GM12875 (cell line): ENCODE measurements around the gene NLGN4Y.

Source experiments
- H3K4me3 ChIP-seq: one replicate; pipeline ENCODE4 v1.5.1; 2011; ENCODE audit warnings: low read depth, low read length, control low read depth
- CTCF ChIP-seq: IDR thresholded peaks from 2 replicates; pipeline ENCODE4 v1.5.1; 2011; ENCODE audit warnings: low read depth, mild to moderate bottlenecking, control low read depth, inconsistent platforms, low read length, moderate library complexity, borderline replicate concordance; ENCODE audit not compliant: insufficient read depth

NLGN4Y gene

DNA sequence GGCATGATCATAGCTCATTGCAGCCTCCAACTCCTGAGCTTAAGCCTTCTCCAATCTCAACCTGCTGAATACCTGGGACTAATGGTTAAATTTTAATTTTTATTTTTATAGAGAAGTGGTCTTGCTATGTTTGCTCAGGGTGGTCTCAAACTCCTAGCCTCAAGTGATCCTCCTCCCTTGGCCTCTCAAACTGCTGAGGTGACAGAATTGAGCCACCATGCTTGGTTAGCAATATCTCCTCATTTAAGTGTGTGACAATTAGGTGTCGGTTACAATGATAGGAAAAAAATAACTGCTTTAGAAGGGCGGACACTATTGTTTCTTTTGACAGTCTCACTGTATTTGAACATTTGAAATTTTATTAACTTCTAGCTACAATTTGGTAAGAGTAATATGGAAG, 300.3 kb downstream of the NLGN4Y start:
- H3K4me3 ChIP-seq: no peak overlapping the region
- TF ChIP-seq CTCF: no peak

GRCh38 chrY:14825728-14826127, 301.4 kb downstream of the NLGN4Y start:
- no peak overlapping the region for H3K4me3 ChIP-seq
- no peak for TF ChIP-seq CTCF

DNA sequence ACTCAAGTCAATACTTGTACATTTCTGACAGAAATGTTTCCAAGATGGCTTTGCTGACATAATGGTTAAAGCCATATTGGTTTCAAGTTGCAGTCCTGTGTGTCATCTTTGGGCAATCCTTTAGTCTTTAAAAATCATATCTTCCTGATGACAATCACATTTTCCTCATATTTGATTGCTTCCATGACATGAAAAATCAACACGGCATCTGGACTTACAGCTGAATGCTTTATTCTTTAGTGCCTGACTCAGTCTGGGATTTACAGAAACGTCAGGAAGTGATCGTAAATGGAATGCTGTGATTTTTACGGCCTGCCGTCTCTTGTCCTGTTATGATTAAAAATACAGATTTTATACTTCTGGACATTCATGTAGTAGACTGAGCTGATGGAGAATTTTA, 304.2 kb downstream of the NLGN4Y start:
- no peak for TF ChIP-seq CTCF
- H3K4me3 ChIP-seq: no peak overlapping the region

DNA sequence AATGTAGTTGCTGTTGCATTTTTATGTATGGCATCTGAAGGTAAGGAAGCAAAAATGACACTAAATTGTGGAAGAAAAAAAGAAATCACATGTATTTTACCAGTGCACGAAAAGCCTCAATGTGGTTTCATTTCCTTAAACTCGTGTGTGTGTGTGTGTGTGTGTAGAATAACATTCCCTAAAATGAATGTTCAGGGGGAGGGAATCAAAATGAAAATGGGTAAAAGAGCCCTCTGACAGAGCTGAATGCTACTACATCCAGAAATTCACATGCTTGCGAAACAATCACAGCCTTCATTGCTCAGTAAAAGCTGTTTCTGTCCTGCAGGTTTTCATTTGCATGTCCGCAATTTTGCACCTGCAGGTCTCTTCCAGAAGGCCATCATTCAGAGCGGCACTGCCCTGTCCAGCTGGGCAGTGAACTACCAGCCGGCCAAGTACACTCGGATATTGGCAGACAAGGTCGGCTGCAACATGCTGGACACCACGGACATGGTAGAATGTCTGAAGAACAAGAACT, 305.1 kb downstream of the NLGN4Y start:
- TF ChIP-seq CTCF: no peak
- H3K4me3 ChIP-seq: no peak overlapping the region

DNA sequence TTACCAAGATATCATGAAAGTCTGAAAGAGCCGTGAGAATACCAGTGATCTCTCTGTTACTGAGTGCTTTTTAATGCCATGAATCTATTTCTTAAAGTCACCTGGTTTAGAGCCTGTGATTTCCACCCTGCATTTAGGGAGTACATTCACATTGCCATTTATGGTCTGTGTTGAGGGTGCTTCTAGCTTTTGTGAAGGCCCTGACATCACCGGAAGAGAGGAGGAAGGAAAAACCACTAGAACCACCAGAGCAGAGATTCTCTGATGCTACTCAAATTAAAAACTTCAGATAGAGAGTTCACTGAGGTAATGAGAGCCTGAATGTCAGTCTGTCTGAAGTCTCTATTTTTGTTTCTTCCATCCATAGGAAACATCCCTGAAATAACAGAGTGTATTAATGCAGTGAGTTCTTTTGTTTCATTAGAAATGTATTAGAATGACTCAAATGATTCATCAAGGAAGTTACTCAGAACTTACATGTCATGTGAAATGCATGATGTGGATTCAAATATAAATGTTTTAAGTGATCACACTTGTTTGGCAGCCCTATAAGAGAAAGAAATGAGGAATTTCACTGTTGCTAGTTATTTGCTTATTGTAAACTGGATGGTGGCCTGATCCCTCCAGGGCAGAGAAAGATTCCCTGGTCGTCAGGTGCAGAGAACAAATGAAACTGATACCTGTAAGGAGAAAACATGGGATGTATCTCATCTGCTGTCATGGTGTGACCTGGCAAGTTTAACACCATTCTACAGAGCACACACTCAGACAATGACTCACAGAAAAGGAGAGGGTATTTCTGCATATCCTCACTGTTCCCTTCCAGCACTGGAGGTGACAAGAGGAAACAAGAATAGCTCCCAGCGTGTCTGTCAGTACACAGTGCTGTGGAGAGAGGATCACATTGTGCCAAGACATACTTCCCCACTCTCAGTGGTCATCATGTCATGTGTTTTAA, 310.1 kb downstream of the NLGN4Y start:
- no peak overlapping the region for H3K4me3 ChIP-seq
- no peak for TF ChIP-seq CTCF

- TF ChIP-seq CTCF: no peak
These were observed 313.1 kb downstream of the NLGN4Y start for GRCh38 chrY:14837466-14837865.

DNA sequence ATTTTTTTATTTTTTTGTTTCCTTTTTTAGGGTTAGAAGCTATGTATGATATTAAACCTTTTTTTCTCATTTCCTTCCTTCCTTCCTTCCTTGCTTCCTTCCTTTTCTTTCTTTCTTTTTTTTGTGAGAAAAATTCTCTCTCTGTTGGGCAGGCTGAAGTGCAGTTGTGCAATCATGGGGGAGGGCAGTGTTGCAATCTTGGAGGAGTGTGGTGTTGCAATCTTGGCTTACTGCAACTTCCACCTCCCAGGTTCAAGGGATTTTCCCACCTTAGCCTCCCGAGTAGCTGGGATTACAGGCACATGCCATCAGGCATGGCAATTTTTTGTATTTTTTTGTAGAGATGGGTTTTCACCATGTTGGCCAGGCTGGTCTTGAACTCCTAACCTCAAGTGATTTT, 326.4 kb downstream of the NLGN4Y start:
- no peak for TF ChIP-seq CTCF

More at GRCh38 chrY:14837466-14837865, 313.1 kb downstream of the NLGN4Y start:
- H3K4me3 ChIP-seq: no peak overlapping the region

More for the DNA sequence above, 326.4 kb downstream of the NLGN4Y start:
- H3K4me3 ChIP-seq: no peak overlapping the region
